ENCODE results near the gene ZNF521.

The ZNF521 gene

GRCh38 chr18:25243754-25244153 is 108.2 kb downstream of the ZNF521 start:
- DNase-seq (ENCODE audit: low spot score in 2 of 2), result no peak
- Histone ChIP-seq H3K36me3 (replicated peaks) (no peaks in the 10 kb centered on the region), H3K9me3 (no peaks in the 10 kb centered on the region), H3K4me1 (no peaks in the 10 kb centered on the region), H3K27me3 (ENCODE audit: low read depth) (no peaks in the 10 kb centered on the region), H3K4me3 (no peak overlapping the region)
- in situ Hi-C loops (cut with MboI; ENCODE audit: low sequenced_read_pairs), result no loop called here

- Histone ChIP-seq H3K27me3 (ENCODE audit: low read depth) (no peaks in the 10 kb centered on the region), H3K9me3 (no peaks in the 10 kb centered on the region), H3K4me1 (no peaks in the 10 kb centered on the region), H3K4me3 (no peak overlapping the region), H3K36me3 (replicated peaks) (no peaks in the 10 kb centered on the region)
- DNase-seq (ENCODE audit: low spot score in 2 of 2), result no peak
- in situ Hi-C loops (cut with MboI; ENCODE audit: low sequenced_read_pairs), result no loop called here
Observed at GRCh38 chr18:25243257-25243656, 108.7 kb downstream of the ZNF521 start.

- Histone ChIP-seq H3K9me3 (no peaks in the 10 kb centered on the region), H3K36me3 (replicated peaks) (no peaks in the 10 kb centered on the region), H3K4me3 (no peak overlapping the region), H3K4me1 (no peaks in the 10 kb centered on the region), H3K27me3 (ENCODE audit: low read depth) (no peaks in the 10 kb centered on the region)
- in situ Hi-C loops (cut with MboI; ENCODE audit: low sequenced_read_pairs), result no loop called here
- no peak for DNase-seq (ENCODE audit: low spot score in 2 of 2)
Observed at GRCh38 chr18:25240420-25240770, 111.6 kb downstream of the ZNF521 start.

- no peaks in the 10 kb centered on the region for H3K9me3 ChIP-seq
- in situ Hi-C loops (cut with MboI; ENCODE audit: low sequenced_read_pairs), result no loop called here
- no peaks in the 10 kb centered on the region for H3K4me1 ChIP-seq
- no peaks in the 10 kb centered on the region for H3K36me3 ChIP-seq (replicated peaks)
- H3K4me3 ChIP-seq, result no peak overlapping the region
- H3K27me3 ChIP-seq (ENCODE audit: low read depth), result no peaks in the 10 kb centered on the region
- no peak for DNase-seq (ENCODE audit: low spot score in 2 of 2)
Observed at GRCh38 chr18:25239581-25240419, 112.2 kb downstream of the ZNF521 start.

GRCh38 chr18:25239151-25239550 is 112.8 kb downstream of the ZNF521 start:
- Histone ChIP-seq H3K4me1 (no peaks in the 10 kb centered on the region), H3K9me3 (no peaks in the 10 kb centered on the region), H3K27me3 (ENCODE audit: low read depth) (no peaks in the 10 kb centered on the region), H3K4me3 (no peak overlapping the region), H3K36me3 (replicated peaks) (no peaks in the 10 kb centered on the region)
- in situ Hi-C loops (cut with MboI; ENCODE audit: low sequenced_read_pairs), result no loop called here
- DNase-seq (ENCODE audit: low spot score in 2 of 2), result no peak

GRCh38 chr18:25237571-25238267 is 114.2 kb downstream of the ZNF521 start:
- no peak for DNase-seq (ENCODE audit: low spot score in 2 of 2)
- H3K9me3 ChIP-seq, result no peaks in the 10 kb centered on the region
- in situ Hi-C loops (cut with MboI; ENCODE audit: low sequenced_read_pairs), result no loop called here
- no peaks in the 10 kb centered on the region for H3K4me1 ChIP-seq
- H3K36me3 ChIP-seq (replicated peaks), result no peaks in the 10 kb centered on the region
- H3K27me3 ChIP-seq (ENCODE audit: low read depth), result no peaks in the 10 kb centered on the region
- no peak overlapping the region for H3K4me3 ChIP-seq

- Histone ChIP-seq H3K36me3 (replicated peaks) (no peaks in the 10 kb centered on the region), H3K27me3 (ENCODE audit: low read depth) (no peaks in the 10 kb centered on the region), H3K9me3 (no peaks in the 10 kb centered on the region), H3K4me3 (no peak overlapping the region), H3K4me1 (no peaks in the 10 kb centered on the region)
- in situ Hi-C loops (cut with MboI; ENCODE audit: low sequenced_read_pairs), result no loop called here
- no peak for DNase-seq (ENCODE audit: low spot score in 2 of 2)
Observed at GRCh38 chr18:25236736-25237135, 115.2 kb downstream of the ZNF521 start.

- no peaks in the 10 kb centered on the region for H3K9me3 ChIP-seq
- no peaks in the 10 kb centered on the region for H3K27me3 ChIP-seq (ENCODE audit: low read depth)
- no peaks in the 10 kb centered on the region for H3K4me1 ChIP-seq
- DNase-seq (ENCODE audit: low spot score in 2 of 2), result no peak
- no peaks in the 10 kb centered on the region for H3K36me3 ChIP-seq (replicated peaks)
- in situ Hi-C loops (cut with MboI; ENCODE audit: low sequenced_read_pairs), result no loop called here
- H3K4me3 ChIP-seq, result no peak overlapping the region
Observed at GRCh38 chr18:25235401-25236042, 116.4 kb downstream of the ZNF521 start.

GRCh38 chr18:25234740-25235345 is 117.1 kb downstream of the ZNF521 start:
- Histone ChIP-seq H3K36me3 (replicated peaks) (no peaks in the 10 kb centered on the region), H3K4me3 (no peak overlapping the region), H3K9me3 (no peaks in the 10 kb centered on the region), H3K4me1 (no peaks in the 10 kb centered on the region), H3K27me3 (ENCODE audit: low read depth) (no peaks in the 10 kb centered on the region)
- DNase-seq (ENCODE audit: low spot score in 2 of 2), result no peak
- in situ Hi-C loops (cut with MboI; ENCODE audit: low sequenced_read_pairs), result no loop called here

GRCh38 chr18:25234322-25234639 is 117.7 kb downstream of the ZNF521 start:
- Histone ChIP-seq H3K27me3 (ENCODE audit: low read depth) (no peaks in the 10 kb centered on the region), H3K4me3 (no peak overlapping the region), H3K36me3 (replicated peaks) (no peaks in the 10 kb centered on the region), H3K9me3 (no peaks in the 10 kb centered on the region), H3K4me1 (no peaks in the 10 kb centered on the region)
- in situ Hi-C loops (cut with MboI; ENCODE audit: low sequenced_read_pairs), result no loop called here
- no peak for DNase-seq (ENCODE audit: low spot score in 2 of 2)

- no peaks in the 10 kb centered on the region for H3K27me3 ChIP-seq (ENCODE audit: low read depth)
- in situ Hi-C loops (cut with MboI; ENCODE audit: low sequenced_read_pairs), result no loop called here
- no peak overlapping the region for H3K4me3 ChIP-seq
- no peaks in the 10 kb centered on the region for H3K4me1 ChIP-seq
- no peaks in the 10 kb centered on the region for H3K9me3 ChIP-seq
- H3K36me3 ChIP-seq (replicated peaks), result no peaks in the 10 kb centered on the region
- no peak for DNase-seq (ENCODE audit: low spot score in 2 of 2)
Observed at GRCh38 chr18:25233528-25234321, 118.2 kb downstream of the ZNF521 start.

GRCh38 chr18:25231327-25231691 is 120.7 kb downstream of the ZNF521 start:
- Histone ChIP-seq H3K36me3 (replicated peaks) (no peaks in the 10 kb centered on the region), H3K9me3 (no peaks in the 10 kb centered on the region), H3K4me3 (no peak overlapping the region), H3K27me3 (ENCODE audit: low read depth) (no peaks in the 10 kb centered on the region), H3K4me1 (no peaks in the 10 kb centered on the region)
- in situ Hi-C loops (cut with MboI; ENCODE audit: low sequenced_read_pairs), result no loop called here
- DNase-seq (ENCODE audit: low spot score in 2 of 2), result no peak

- no peaks in the 10 kb centered on the region for H3K36me3 ChIP-seq (replicated peaks)
- H3K4me1 ChIP-seq, result no peaks in the 10 kb centered on the region
- no peaks in the 10 kb centered on the region for H3K27me3 ChIP-seq (ENCODE audit: low read depth)
- H3K9me3 ChIP-seq, result no peaks in the 10 kb centered on the region
- no peak for DNase-seq (ENCODE audit: low spot score in 2 of 2)
- no peak overlapping the region for H3K4me3 ChIP-seq
- in situ Hi-C loops (cut with MboI; ENCODE audit: low sequenced_read_pairs), result no loop called here
Observed at GRCh38 chr18:25230658-25231326, 121.2 kb downstream of the ZNF521 start.
